IgD-negative memory B cell (primary cell): ENCODE measurements around the gene SELENOI. TPM values are rescaled to one million over a fixed set of nuclear protein-coding genes. Genes with fewer than 3 reads are reported as not detected.

Experiments used
- H3K27ac Mint-ChIP-seq, 3 donors: one replicate each; pipeline ENCODE4 v1.8.0; 2020 to 2022; ENCODE audit warnings: mild to moderate bottlenecking in 3 of 3, mixed read lengths in 3 of 3, moderate library complexity in 1 of 3
- H3K27me3 Mint-ChIP-seq: one replicate; pipeline ENCODE4 v1.8.0; 2021; ENCODE audit warnings: mixed read lengths
- H3K36me3 Mint-ChIP-seq: one replicate; pipeline ENCODE4 v1.8.0; 2020; ENCODE audit warnings: mild to moderate bottlenecking, mixed read lengths
- H3K4me1 Mint-ChIP-seq, 3 donors: one replicate each; pipeline ENCODE4 v1.8.0; 2020 to 2022; ENCODE audit warnings: mixed read lengths in 3 of 3, mild to moderate bottlenecking in 1 of 3
- H3K4me3 Mint-ChIP-seq, 4 donors: one replicate each; pipeline ENCODE4 v1.8.0; 2020 to 2022; ENCODE audit warnings: mild to moderate bottlenecking in 4 of 4, mixed read lengths in 4 of 4, moderate library complexity in 3 of 4
- H3K9me3 Mint-ChIP-seq, 3 donors: one replicate each; pipeline ENCODE4 v1.8.0; 2020 to 2021; ENCODE audit warnings: mixed read lengths in 3 of 3, mild to moderate bottlenecking in 1 of 3
- polyA plus RNA-seq: library from polyadenylated mRNA; unstranded; fragments of 300-500 nt; fragmentation: Illumina TruSeq; gene quantifications from one replicate; pipeline ENCODE4 v1.2.3, GENCODE V29; 2021

The SELENOI gene
- polyA plus RNA-seq, 1 donor from 2014 or later, result 2.6 TPM

- Mint-ChIP-seq H3K4me3 (no peak overlapping the region), H3K9me3 (no peaks in the 10 kb centered on the region), H3K27ac (peak overlapping the region in 1 of 3 donors; percentile 80), H3K27me3 (peaks cover 5% of the 10 kb centered on the region), H3K36me3 (no peaks in the 10 kb centered on the region), H3K4me1 (no peaks in the 10 kb centered on the region)
Measured at GRCh38 chr2:26432363-26432762, 86.4 kb downstream of the SELENOI start.

DNA sequence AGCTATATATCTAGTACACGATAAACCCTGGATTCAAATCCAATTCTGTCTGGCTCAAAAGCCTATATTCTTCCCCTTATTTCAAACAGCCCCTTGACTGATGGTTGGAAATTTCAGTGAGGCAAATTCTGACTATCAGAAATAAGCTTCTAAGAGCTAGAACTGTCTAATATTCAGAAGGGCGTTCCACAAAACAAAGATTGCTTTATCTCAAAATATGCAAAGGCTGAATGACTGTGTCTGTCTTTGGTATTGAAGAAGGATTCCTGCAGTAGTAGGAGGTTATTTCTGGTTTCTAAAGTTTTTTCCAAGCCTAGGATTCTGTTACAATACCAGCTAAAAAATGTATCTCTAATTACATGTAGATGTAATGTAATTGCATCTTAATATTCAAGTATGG, 86.9 kb downstream of the SELENOI start:
- H3K27ac Mint-ChIP-seq, result no peak overlapping the region
- peaks cover 5% of the 10 kb centered on the region for H3K27me3 Mint-ChIP-seq

GRCh38 chr2:26435106-26435505, 89.2 kb downstream of the SELENOI start:
- Mint-ChIP-seq H3K27ac (no peak overlapping the region), H3K4me3 (no peak overlapping the region), H3K27me3 (peaks cover 13% of the 10 kb centered on the region), H3K9me3 (no peaks in the 10 kb centered on the region), H3K36me3 (no peaks in the 10 kb centered on the region), H3K4me1 (no peaks in the 10 kb centered on the region)

More for the DNA sequence above, 86.9 kb downstream of the SELENOI start:
- Mint-ChIP-seq H3K9me3 (no peaks in the 10 kb centered on the region), H3K4me3 (no peak overlapping the region), H3K4me1 (no peaks in the 10 kb centered on the region), H3K36me3 (no peaks in the 10 kb centered on the region)

DNA sequence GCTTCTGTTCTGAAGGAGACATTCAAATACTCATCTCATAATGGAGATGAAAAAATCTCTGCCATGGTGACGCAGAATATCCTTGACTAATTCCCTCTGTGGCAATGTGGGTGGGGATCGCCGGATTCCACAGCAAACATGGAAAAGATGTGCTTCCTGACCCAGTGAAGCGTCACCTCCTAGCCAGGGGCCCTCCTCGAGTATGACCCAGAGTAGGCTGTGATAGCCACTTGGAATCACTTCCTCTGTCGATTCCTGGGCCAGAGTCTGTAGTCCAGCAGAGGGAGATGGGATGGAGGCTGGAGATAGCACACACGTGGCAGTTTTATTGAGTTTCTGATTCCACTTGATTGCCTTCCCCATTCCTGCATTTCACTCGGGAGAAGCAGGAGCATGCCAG, 92.6 kb downstream of the SELENOI start:
- H3K27me3 Mint-ChIP-seq, result peaks cover 12% of the 10 kb centered on the region
- H3K4me1 Mint-ChIP-seq, result no peaks in the 10 kb centered on the region
- no peak overlapping the region for H3K4me3 Mint-ChIP-seq
- H3K27ac Mint-ChIP-seq, result no peak overlapping the region
- H3K36me3 Mint-ChIP-seq, result no peaks in the 10 kb centered on the region
- H3K9me3 Mint-ChIP-seq, result no peaks in the 10 kb centered on the region

GRCh38 chr2:26438926-26439325, 93.0 kb downstream of the SELENOI start:
- H3K9me3 Mint-ChIP-seq, result no peaks in the 10 kb centered on the region
- no peaks in the 10 kb centered on the region for H3K36me3 Mint-ChIP-seq
- no peak overlapping the region for H3K27ac Mint-ChIP-seq
- H3K4me1 Mint-ChIP-seq, result no peaks in the 10 kb centered on the region
- H3K27me3 Mint-ChIP-seq, result peaks cover 10% of the 10 kb centered on the region
- H3K4me3 Mint-ChIP-seq, result no peak overlapping the region

DNA sequence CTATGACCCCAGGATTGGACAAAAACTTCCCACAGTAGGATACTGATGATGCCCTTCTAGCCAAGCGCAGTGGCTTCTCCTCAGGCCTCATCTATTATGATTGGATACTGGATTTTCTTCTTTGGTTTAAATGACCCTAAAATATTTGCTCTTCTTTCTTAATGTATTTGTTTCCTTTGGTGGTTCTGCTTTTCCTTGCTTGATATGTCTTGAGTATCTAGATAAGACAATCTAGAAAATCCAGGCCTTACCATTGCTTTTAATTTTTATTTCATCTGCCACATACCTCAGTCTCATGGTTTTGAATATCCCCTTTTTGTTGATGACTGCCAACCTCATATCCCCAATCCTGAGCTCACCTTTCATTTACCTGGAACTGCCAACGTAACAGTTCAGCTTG, 96.4 kb downstream of the SELENOI start:
- no peaks in the 10 kb centered on the region for H3K4me1 Mint-ChIP-seq
- no peak overlapping the region for H3K4me3 Mint-ChIP-seq
- no peak overlapping the region for H3K27ac Mint-ChIP-seq
- peaks cover 8% of the 10 kb centered on the region for H3K27me3 Mint-ChIP-seq
- H3K9me3 Mint-ChIP-seq, result no peaks in the 10 kb centered on the region
- H3K36me3 Mint-ChIP-seq, result no peaks in the 10 kb centered on the region

DNA sequence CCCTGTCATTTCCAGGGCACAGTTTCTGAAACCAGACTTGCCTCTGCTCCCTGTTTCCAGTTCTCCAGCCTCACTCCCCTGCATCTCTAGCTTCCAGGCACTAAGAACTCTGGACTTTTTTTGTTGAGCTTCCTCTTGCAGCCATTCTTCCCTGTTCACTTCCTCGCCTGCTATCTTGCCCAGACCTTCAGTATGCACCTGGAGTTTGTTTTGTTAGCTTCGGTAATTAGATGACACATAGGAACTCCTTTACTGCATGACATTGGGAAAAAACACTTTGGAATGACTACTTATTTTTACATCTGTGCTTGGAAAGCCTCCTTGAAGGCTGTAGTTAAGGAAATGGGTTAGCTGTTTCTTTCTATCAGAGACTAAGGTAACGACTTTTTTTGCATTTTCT, 96.8 kb downstream of the SELENOI start:
- Mint-ChIP-seq H3K4me3 (no peak overlapping the region), H3K36me3 (no peaks in the 10 kb centered on the region), H3K9me3 (no peaks in the 10 kb centered on the region), H3K4me1 (no peaks in the 10 kb centered on the region), H3K27me3 (peaks cover 8% of the 10 kb centered on the region), H3K27ac (no peak overlapping the region)

GRCh38 chr2:26444236-26444635, 98.3 kb downstream of the SELENOI start:
- H3K4me1 Mint-ChIP-seq, result no peaks in the 10 kb centered on the region
- H3K27ac Mint-ChIP-seq, result no peak overlapping the region
- H3K27me3 Mint-ChIP-seq, result peaks cover 4% of the 10 kb centered on the region
- no peaks in the 10 kb centered on the region for H3K9me3 Mint-ChIP-seq
- H3K36me3 Mint-ChIP-seq, result no peaks in the 10 kb centered on the region
- H3K4me3 Mint-ChIP-seq, result no peak overlapping the region

Other genes starting within 250 kb of the SELENOI start
- gene GAREM2, start 173.1 kb upstream of the SELENOI start, polyA plus RNA-seq, result 0.19 TPM
- gene HADHA, start 101.5 kb upstream of the SELENOI start, polyA plus RNA-seq, result 125 TPM
- gene HADHB, start 101.2 kb upstream of the SELENOI start, polyA plus RNA-seq, result 104 TPM
- gene ADGRF3, start 646 bp downstream of the SELENOI start, polyA plus RNA-seq, result 0.38 TPM
- gene DRC1, start 55.8 kb downstream of the SELENOI start, polyA plus RNA-seq, result not detected
- gene OTOF, start 132.0 kb downstream of the SELENOI start, polyA plus RNA-seq, result not detected